Fibroblast of lung (primary cell): ENCODE data around the gene MTG2.

Experiments
- CTCF ChIP-seq, 2 donors: IDR thresholded peaks in 1 of 2; conservative IDR thresholded peaks in 1 of 2; 1 replicate in 1 of 2; 2 replicates in 1 of 2; pipeline ENCODE4 v1.5.1; 2011 to 2012; ENCODE audit warnings: low read length in 2 of 2, control low read depth in 1 of 2, inconsistent platforms in 1 of 2, low read depth in 1 of 2, mild to moderate bottlenecking in 1 of 2
- EZH2 ChIP-seq: IDR thresholded peaks from 2 replicates; pipeline ENCODE4 v1.5.1; 2012; ENCODE audit warnings: low read length, control low read depth, mild to moderate bottlenecking; ENCODE audit errors: missing control alignments

GRCh38 chr20:62244644-62245108 is 61.8 kb downstream of the MTG2 start:
- TF ChIP-seq CTCF (conservative IDR thresholded peaks at IDR 0.05 in 1 of 2, IDR thresholded peaks at IDR 0.05 in 1 of 2; ENCODE audit: low read depth in 1 of 2, low read length in 2 of 2) (no peak), EZH2 (no peak)
